ENCODE data around the gene FNDC7. TPM values are rescaled to one million over a fixed set of nuclear protein-coding genes. Genes with fewer than 3 reads are reported as not detected.

The FNDC7 gene
- total RNA-seq, 2 experiments from 2014 or later: not detected

- Histone ChIP-seq H4K20me1 (ENCODE audit: insufficient read depth, low read length) (no peaks in the 10 kb centered on the region), H3K9me2 (ENCODE audit: insufficient read depth, low read length) (no peaks in the 10 kb centered on the region), H3K4me2 (ENCODE audit: low read length) (no peak overlapping the region), H3K9me3 (ENCODE audit: low read length) (no peaks in the 10 kb centered on the region), H3K79me2 (ENCODE audit: insufficient read depth, low read depth, low read length) (no peaks in the 10 kb centered on the region), H3K4me3 (ENCODE audit: low read depth, low read length, poor library complexity, severe bottlenecking) (no peak overlapping the region), H2AFZ (ENCODE audit: low read length) (no peak overlapping the region), H3K27ac (ENCODE audit: low read depth, low read length, poor library complexity, severe bottlenecking) (no peak overlapping the region), H3K4me1 (ENCODE audit: insufficient read depth, low read length, poor library complexity, severe bottlenecking) (no peaks in the 10 kb centered on the region), H3K36me3 (ENCODE audit: insufficient read depth, low read length) (no peaks in the 10 kb centered on the region)
- CTCF ChIA-PET (ENCODE audit: unreplicated experiment): interaction anchor here (0.6 kb wide), 1 partner anchor 12 kb away, joined by 3 read pairs; no protein-coding TSS in a partner anchor
- BruUV-seq (replicated peaks): no TSS peak
- POLR2A ChIA-PET: interaction anchor here (1.0 kb wide), 1 partner anchor 60 kb away, joined by 4 read pairs; no protein-coding TSS in a partner anchor
- no peak for TF ChIP-seq EZH2phosphoT487 (IDR thresholded peaks at IDR 0.05; ENCODE audit: borderline replicate concordance, low read depth, low read length)
- TF ChIP-seq CTCF (conservative IDR thresholded peaks at IDR 0.05; ENCODE audit: low read length): no peak
- intact Hi-C loops (cut with micrococcal nuclease; ENCODE audit: unreplicated experiment): no loop called here
- DNase-seq (ENCODE audit: low spot score): no peak
Measured at GRCh38 chr1:108718927-108719655, 6.4 kb downstream of the FNDC7 start.

GRCh38 chr1:108719656-108720435, 7.1 kb downstream of the FNDC7 start:
- no peak overlapping the region for H3K4me3 ChIP-seq (ENCODE audit: low read depth, low read length, poor library complexity, severe bottlenecking)
- H3K9me3 ChIP-seq (ENCODE audit: low read length): no peaks in the 10 kb centered on the region
- no peaks in the 10 kb centered on the region for H3K4me1 ChIP-seq (ENCODE audit: insufficient read depth, low read length, poor library complexity, severe bottlenecking)
- no peaks in the 10 kb centered on the region for H3K79me2 ChIP-seq (ENCODE audit: insufficient read depth, low read depth, low read length)
- DNase-seq (ENCODE audit: low spot score): no peak
- CTCF ChIA-PET (ENCODE audit: unreplicated experiment): no interaction called here
- intact Hi-C loops (cut with micrococcal nuclease; ENCODE audit: unreplicated experiment): no loop called here
- H2AFZ ChIP-seq (ENCODE audit: low read length): no peak overlapping the region
- no peaks in the 10 kb centered on the region for H3K9me2 ChIP-seq (ENCODE audit: insufficient read depth, low read length)
- no peaks in the 10 kb centered on the region for H3K36me3 ChIP-seq (ENCODE audit: insufficient read depth, low read length)
- no peak overlapping the region for H3K4me2 ChIP-seq (ENCODE audit: low read length)
- POLR2A ChIA-PET: interaction anchor here (0.6 kb wide), 1 partner anchor 540 kb away, joined by 5 read pairs; no protein-coding TSS in a partner anchor
- TF ChIP-seq EZH2phosphoT487 (IDR thresholded peaks at IDR 0.05; ENCODE audit: borderline replicate concordance, low read depth, low read length) (no peak), CTCF (conservative IDR thresholded peaks at IDR 0.05; ENCODE audit: low read length) (no peak)
- no TSS peak for BruUV-seq (replicated peaks)
- H4K20me1 ChIP-seq (ENCODE audit: insufficient read depth, low read length): no peaks in the 10 kb centered on the region
- H3K27ac ChIP-seq (ENCODE audit: low read depth, low read length, poor library complexity, severe bottlenecking): no peak overlapping the region
